Skeletal muscle satellite cell (primary cell): ENCODE data around the gene ADI1.
A peak's percentile ranks its signal among the peaks of the same experiment; 100 is the strongest.
"Not testable (repeated sequence)": the region's sequence is repeated elsewhere in the genome, so short reads cannot be mapped to it uniquely, and the experiment has no call there.

Source experiments
- H3K27me3 ChIP-seq: 2 replicates; pipeline ENCODE4 v1.7.0; 2013; ENCODE audit warnings: low read length; ENCODE audit not compliant: control insufficient read depth, insufficient read depth
- H3K36me3 ChIP-seq: 2 replicates; pipeline ENCODE4 v1.7.0; 2013; ENCODE audit warnings: mild to moderate bottlenecking, control low read depth, low read length; ENCODE audit not compliant: insufficient read depth
- H3K4me1 ChIP-seq: 2 replicates; pipeline ENCODE4 v1.7.0; 2013; ENCODE audit warnings: low read length; ENCODE audit not compliant: control insufficient read depth, insufficient read depth
- H3K4me2 ChIP-seq: 2 replicates; pipeline ENCODE4 v1.7.0; 2013; ENCODE audit warnings: mild to moderate bottlenecking, low read length
- H3K4me3 ChIP-seq: 2 replicates; pipeline ENCODE4 v1.7.0; 2013; ENCODE audit warnings: low read length
- H3K9ac ChIP-seq: 2 replicates; pipeline ENCODE4 v1.7.0; 2013; ENCODE audit warnings: mild to moderate bottlenecking, low read depth, low read length, moderate library complexity
- H3K9me3 ChIP-seq: replicated peaks from 2 replicates; pipeline ENCODE4 v1.7.0; 2013; ENCODE audit warnings: mild to moderate bottlenecking, control low read depth, low read length

Gene ADI1

DNA sequence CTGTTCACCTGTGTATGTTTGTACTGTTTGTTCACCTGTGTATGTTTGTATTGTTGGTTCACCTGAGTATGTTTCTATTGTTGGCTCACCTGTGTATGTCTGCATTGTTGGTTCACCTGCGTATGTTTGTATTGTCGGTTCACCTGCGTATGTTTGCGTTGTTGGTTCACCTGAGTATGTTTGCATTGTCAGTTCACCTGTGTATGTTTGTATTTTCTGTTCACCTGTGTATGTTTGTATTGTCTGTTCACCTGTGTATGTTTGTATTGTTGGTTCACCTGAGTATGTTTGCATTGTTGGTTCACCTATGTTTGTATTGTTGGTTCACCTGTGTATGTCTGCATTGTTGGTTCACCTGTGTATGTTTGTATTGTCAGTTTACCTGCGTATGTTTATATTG lies 14.6 kb downstream of the ADI1 start:
- peaks cover 35% of the 10 kb centered on the region for H3K36me3 ChIP-seq
- no peak overlapping the region for H3K4me2 ChIP-seq
- no peaks in the 10 kb centered on the region for H3K27me3 ChIP-seq

DNA sequence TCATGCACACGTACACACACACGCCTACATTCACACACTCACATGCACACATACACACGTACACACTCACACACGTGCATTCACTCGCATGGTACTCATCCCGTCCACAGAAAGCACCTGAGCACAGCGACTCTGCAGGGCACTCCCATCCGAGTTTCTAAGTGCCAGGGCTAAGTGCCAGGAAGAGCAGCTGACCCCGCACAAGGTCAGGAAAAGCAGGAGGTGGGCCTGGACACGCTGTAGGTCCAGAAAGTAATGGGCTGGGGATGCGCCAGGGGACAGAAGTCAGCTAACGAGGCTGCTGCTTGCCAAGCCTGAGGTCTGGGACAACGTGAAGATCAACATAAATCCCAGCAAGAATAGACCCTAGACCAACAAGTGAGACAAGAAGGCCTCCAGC lies 15.8 kb downstream of the ADI1 start:
- no peak overlapping the region for H3K4me2 ChIP-seq
- H3K36me3 ChIP-seq = peaks cover 46% of the 10 kb centered on the region
- H3K4me1 ChIP-seq = peaks cover 3% of the 10 kb centered on the region

More for the DNA sequence above, 14.6 kb downstream of the ADI1 start:
- Histone ChIP-seq H3K9ac (no peak overlapping the region), H3K4me1 (peaks cover 3% of the 10 kb centered on the region), H3K4me3 (no peak overlapping the region), H3K9me3 (no peaks in the 10 kb centered on the region)

DNA sequence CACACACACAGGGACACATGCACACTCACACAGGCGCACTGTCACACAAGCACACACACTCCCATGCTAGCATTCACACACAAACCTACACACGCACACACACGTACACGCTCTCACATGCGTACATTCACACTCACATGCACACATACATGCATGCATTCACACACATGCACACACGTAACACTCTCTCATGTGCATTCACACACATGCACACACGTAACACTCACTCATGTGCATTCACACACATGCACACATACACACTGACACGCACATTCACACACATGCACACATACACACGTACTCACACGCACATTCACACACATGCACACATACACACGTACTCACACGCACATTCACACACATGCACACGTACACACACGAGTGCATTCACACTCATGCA lies 16.3 kb downstream of the ADI1 start:
- no peak overlapping the region for H3K9ac ChIP-seq
- no peak overlapping the region for H3K4me3 ChIP-seq
- H3K4me1 ChIP-seq = peaks cover 3% of the 10 kb centered on the region
- H3K27me3 ChIP-seq = no peaks in the 10 kb centered on the region
- H3K9me3 ChIP-seq = no peaks in the 10 kb centered on the region
- no peak overlapping the region for H3K4me2 ChIP-seq
- H3K36me3 ChIP-seq = peaks cover 50% of the 10 kb centered on the region

More for the DNA sequence above, 15.8 kb downstream of the ADI1 start:
- Histone ChIP-seq H3K9ac (no peak overlapping the region), H3K27me3 (no peaks in the 10 kb centered on the region), H3K4me3 (no peak overlapping the region), H3K9me3 (no peaks in the 10 kb centered on the region)

DNA sequence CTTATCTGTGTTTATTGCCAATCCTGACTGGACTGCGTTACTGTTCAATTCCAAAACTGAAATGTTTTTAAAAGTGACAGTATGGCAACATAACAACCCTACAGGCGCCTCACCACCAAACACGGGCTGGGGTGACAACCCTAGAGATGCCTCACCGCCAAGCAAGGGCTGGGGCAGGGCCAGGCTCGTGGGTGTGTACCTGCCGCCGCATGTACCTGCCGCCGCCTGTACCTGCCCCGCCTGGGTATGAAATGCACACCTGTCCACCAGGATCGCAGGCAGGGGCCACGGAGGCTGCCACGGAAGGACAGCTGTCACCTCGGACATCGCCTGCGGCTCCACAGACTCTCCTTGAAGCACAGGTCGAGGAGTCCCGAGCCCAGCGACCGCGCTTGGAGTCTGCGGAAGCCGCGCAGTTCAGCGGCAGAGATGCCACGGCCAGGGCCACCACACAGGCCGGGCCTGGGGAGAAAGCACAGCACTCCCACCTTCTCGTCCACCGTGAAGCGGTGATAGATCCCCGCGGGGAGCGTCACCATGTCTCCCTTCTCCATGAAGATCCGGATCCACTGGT lies 18.9 kb downstream of the ADI1 start:
- Histone ChIP-seq H3K9ac (no peak overlapping the region), H3K36me3 (peaks cover 56% of the 10 kb centered on the region), H3K4me1 (no peaks in the 10 kb centered on the region), H3K4me3 (no peak overlapping the region), H3K9me3 (no peaks in the 10 kb centered on the region), H3K27me3 (no peaks in the 10 kb centered on the region), H3K4me2 (no peak overlapping the region)

DNA sequence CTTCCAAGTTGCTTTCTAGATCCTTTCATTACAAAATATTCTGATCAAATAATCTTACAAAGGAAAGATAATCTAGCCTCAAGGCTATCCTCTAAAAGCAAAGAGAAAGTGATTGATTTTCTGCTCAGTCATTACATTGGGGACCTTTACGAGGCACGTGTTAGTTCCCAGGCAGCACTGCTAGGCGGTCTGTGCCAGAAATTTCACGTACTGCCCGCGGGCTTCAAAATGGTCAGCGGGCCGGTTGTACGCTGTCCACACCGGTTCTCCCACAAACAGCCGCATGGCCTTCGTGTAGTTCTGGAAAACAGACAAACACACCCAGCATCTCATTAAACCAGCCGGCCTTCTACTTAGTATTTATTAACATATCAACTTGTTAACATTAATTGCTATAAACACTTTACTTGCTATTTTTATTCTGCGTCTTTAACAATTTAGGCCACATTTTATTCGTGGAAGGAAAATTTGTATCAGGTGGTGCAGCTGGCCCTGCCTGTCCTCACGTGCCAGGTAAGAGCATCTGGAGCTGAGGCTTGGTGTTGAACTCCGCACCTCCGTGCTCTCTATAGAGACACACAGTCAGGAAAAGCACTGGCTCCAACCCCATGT lies 20.4 kb downstream of the ADI1 start:
- H3K9ac ChIP-seq = no peak overlapping the region
- no peak overlapping the region for H3K4me2 ChIP-seq
- no peak overlapping the region for H3K4me3 ChIP-seq
- H3K9me3 ChIP-seq = no peaks in the 10 kb centered on the region
- H3K4me1 ChIP-seq = peaks cover 3% of the 10 kb centered on the region
- peaks cover 49% of the 10 kb centered on the region for H3K36me3 ChIP-seq
- no peaks in the 10 kb centered on the region for H3K27me3 ChIP-seq

DNA sequence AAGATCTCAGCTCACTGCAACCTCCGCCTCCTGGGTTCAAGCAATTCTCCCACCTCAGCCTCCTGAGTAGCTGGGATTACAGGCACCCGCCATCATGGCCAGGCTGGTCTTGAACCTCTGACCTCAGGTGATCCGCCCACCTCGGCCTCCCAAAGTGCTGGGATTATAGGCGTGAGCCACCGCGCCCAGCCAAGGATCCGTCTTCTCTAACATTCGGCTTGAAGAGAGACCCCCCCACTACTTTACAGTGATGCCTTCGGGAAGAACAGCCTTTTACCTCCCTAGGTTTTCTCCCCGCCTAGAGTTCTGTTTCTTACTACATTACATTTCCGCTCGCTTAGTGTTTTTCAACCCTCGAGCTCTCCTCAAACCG lies 22.6 kb downstream of the ADI1 start:
- not testable (repeated sequence) for H3K27me3 ChIP-seq, H3K4me2 ChIP-seq
- peaks cover 37% of the 10 kb centered on the region for H3K36me3 ChIP-seq

DNA sequence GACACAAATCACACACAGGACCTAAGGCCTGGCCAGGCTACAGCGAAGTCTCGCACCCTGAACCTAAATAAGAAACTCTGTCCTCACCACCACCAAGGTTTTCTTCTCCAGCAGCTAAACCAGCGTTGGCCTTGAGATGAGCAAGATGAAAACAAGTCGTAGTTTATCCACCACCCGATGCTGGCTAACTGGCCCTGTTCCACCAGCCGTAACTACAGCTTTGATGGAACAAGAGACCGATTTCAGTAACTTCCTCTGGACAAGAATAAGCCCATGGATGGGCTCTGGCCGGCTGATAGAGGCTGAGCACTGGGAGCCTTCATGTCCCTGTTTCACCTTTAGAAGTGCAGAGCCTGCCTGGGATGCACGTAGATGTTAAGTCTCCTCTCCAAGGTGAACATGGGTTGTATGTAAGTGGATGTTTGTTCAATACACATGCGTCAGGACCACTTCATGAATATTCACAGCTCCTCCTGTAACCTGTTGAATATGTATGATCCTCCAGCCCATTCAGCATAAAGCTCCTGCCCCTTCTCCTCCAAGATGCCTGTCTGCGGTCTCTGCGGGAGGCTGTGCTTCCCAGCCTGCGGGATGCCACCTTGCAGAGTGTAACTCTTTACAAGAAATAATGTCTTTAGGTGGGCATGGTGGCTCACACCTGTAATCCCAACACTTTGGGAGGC lies 24.2 kb downstream of the ADI1 start:
- Histone ChIP-seq H3K4me1 (peaks cover 17% of the 10 kb centered on the region), H3K9ac (no peak overlapping the region), H3K4me3 (no peak overlapping the region), H3K36me3 (peaks cover 30% of the 10 kb centered on the region), H3K9me3 (no peaks in the 10 kb centered on the region), H3K27me3 (no peaks in the 10 kb centered on the region), H3K4me2 (no peak overlapping the region)

More for the DNA sequence above, 22.6 kb downstream of the ADI1 start:
- not testable (repeated sequence) for H3K4me3 ChIP-seq, H3K9me3 ChIP-seq, H3K9ac ChIP-seq
- H3K4me1 ChIP-seq = peaks cover 17% of the 10 kb centered on the region

DNA sequence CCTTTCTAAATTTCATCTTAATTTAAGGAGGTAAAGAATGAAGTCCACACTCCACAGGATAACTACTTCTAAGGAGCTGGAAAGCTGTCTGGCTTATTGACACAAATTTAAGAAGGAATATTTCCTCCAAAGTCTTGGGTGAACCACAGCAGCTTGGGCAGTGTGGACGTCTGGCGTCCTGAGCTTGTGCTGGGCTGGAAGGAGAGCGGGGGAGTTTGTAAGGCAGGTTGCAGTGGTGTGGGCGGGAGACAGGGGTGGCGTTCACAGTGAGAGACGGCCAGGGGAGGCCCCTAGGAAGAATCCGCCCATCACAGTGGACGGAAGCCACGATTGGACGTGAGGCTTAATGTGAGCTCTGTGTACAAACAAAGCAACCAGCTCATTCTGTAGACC lies 25.7 kb downstream of the ADI1 start:
- H3K27me3 ChIP-seq = no peaks in the 10 kb centered on the region
- H3K36me3 ChIP-seq = peaks cover 20% of the 10 kb centered on the region
- peak overlapping the region; percentile 1 for H3K9ac ChIP-seq
- peak overlapping the region; percentile 58 for H3K4me2 ChIP-seq
- H3K4me3 ChIP-seq = no peak overlapping the region
- no peaks in the 10 kb centered on the region for H3K9me3 ChIP-seq
- H3K4me1 ChIP-seq = peaks cover 17% of the 10 kb centered on the region

DNA sequence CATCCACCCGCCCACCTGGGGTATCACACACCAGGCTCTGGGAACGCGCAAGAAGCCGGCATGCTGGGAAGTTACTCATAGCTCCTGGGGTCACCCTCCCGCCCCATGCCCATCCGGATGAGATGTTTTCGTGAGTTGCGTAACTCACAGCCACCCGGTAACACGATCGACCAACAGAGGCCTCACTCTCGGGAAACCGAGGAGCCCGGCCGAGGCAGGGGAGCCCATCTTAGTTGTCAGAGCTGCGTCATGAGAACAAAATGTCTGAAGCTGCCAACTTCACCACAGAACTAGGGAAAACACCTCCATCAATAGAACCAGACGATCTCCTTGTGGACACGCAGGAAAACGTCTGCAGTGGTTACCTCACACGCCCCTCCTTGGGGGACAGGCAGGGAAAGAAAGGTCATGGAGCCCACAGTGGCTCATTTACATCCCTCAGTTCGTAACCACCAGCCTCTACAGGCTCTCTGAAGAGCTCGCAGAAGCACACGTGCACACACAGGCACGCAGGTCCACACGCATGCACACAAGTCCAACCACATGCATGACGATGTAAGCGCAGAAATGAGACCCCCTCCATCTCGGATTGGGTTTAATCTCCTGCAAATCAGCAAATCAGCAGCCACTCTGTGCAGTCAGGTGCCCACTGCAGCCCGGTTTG lies 26.2 kb downstream of the ADI1 start:
- Histone ChIP-seq H3K9ac (peak overlapping the region; percentile 1), H3K27me3 (no peaks in the 10 kb centered on the region), H3K9me3 (no peaks in the 10 kb centered on the region), H3K36me3 (peaks cover 15% of the 10 kb centered on the region), H3K4me2 (peak overlapping the region; percentile 58), H3K4me1 (peaks cover 17% of the 10 kb centered on the region), H3K4me3 (no peak overlapping the region)

DNA sequence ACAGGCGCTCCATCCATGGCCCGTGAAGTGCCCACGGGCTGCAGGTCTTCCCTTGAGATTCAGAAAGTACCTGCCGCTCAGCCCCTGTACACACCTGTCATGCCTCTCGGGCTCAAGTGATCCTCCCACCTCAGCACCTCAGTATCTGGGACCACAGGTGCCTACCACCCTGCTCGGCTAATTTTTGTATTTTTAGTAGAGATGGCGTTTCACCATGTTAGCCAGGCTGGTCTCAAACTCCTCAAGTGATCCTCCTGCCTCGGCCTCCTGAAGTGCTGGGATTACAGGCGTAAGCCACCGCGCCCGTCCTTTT lies 26.9 kb downstream of the ADI1 start:
- H3K9ac ChIP-seq, H3K27me3 ChIP-seq, H3K4me3 ChIP-seq, H3K9me3 ChIP-seq, H3K4me2 ChIP-seq: not testable (repeated sequence)
- peaks cover 21% of the 10 kb centered on the region for H3K4me1 ChIP-seq
- H3K36me3 ChIP-seq = peaks cover 11% of the 10 kb centered on the region

DNA sequence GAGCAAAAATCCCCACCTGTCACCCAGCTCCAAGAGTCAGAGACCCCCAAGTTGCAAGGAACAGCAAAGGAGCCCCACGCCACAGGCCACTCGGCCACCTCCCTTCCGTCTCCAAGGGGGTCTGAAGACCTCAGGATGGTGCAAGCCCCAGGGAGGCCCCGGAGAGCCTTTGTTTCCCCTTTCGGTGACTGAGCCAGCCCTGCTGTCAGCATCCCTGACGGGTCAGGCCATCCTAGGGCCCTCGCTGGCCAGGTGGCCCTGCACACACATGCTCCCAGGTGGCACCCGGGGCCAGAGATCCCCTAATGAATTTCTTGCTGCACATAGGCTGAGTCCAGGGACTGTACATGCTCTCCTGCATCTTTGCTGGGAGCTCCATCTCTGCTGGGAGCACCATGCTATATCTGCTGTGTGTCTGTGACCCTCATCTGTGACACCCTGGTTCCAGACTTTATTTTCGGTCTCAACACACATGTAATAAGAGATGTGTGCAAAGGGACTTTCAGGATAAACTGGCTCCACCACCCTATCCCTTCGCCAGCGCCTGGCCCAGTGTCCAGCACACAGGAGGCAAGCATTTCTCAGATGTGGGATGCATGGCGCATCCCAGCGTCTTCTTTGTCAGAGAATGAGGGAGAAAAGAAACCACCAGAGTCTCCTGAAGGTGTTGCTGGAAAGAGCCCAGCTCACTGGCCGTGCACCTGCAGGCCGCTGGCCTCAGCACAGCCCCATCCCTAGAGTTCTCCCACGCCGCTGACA lies 27.4 kb downstream of the ADI1 start:
- no peaks in the 10 kb centered on the region for H3K9me3 ChIP-seq
- H3K36me3 ChIP-seq = peaks cover 6% of the 10 kb centered on the region
- peaks cover 25% of the 10 kb centered on the region for H3K4me1 ChIP-seq
- no peak overlapping the region for H3K4me3 ChIP-seq
- H3K9ac ChIP-seq = no peak overlapping the region
- no peak overlapping the region for H3K4me2 ChIP-seq
- H3K27me3 ChIP-seq = no peaks in the 10 kb centered on the region
